Gastroesophageal sphincter (tissue), 3 donors: Measurements from ENCODE around the gene RBM33.

Source experiments
- EP300 ChIP-seq: sonication (generic); formaldehyde crosslinking; IDR thresholded peaks from one replicate; pipeline ENCODE4 v1.6.1; 2017; ENCODE audit warnings: antibody characterized with exemption, mild to moderate bottlenecking
- POLR2A ChIP-seq, 2 donors: fragments of 450-650 bp; IDR thresholded peaks; one replicate each; pipeline ENCODE4 v1.6.1; 2017; ENCODE audit warnings: antibody characterized with exemption in 2 of 2, mild to moderate bottlenecking in 2 of 2, moderate library complexity in 1 of 2
- POLR2AphosphoS5 ChIP-seq: sonication (generic); formaldehyde crosslinking; IDR thresholded peaks from one replicate; pipeline ENCODE4 v1.6.1; 2017; ENCODE audit warnings: antibody characterized with exemption
- TF ChIP-seq, protein P1 (sequence below), 4 experiments: fragments of 200-600 bp in 2 of 4; fragments of 450-650 bp in 2 of 4; sonication (generic) in 1 of 4; IDR thresholded peaks; one replicate each; pipeline ENCODE4 v1.5.1; 2017 to 2019; ENCODE audit warnings: antibody characterized with exemption in 4 of 4, mild to moderate bottlenecking in 2 of 4, moderate library complexity in 2 of 4

DNA sequence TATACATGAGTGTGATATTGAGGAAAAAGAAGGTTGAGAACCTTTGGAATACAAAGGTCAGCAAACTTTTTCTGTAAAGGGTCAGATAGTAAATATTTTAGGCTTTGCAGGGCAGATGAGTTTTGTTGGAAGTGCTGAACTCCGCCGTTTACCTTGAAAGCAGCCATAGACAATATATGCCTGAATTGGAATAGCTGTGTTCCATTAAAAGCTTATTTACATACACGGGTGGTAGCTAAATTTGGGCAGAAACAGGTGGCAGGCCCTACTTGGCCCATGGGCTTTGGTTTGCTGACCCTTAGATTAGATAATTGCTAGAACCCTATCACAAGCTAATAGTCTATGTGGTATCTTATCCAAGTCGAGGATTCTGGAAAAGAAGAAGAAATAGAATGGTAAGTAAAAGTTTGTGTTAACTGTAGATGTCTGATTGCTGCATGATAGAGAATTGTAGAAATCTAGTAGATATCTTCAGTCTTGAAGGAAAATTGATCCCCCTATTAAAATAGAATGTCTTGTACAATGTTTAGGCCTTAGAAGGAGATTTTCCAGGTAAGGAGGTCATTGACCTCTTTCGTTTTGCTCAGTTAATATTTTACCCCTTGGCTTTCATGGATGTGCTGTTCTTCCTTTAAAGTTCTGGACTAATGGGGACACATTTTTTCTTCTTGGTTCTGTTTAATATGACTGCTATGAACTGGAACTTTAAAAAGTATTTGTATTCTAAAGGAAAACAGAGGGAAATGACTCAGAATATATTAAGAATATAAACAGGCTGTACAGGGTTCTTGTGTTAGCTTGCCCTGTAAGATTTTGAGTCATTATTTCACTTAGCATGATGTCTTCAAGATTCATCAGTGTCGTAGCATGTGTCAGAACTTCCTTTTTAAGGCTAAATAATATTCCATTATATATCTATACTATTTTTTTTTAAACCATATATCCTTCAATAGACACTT is 8.0 kb downstream of the RBM33 start:
- TF ChIP-seq, protein P1, sequence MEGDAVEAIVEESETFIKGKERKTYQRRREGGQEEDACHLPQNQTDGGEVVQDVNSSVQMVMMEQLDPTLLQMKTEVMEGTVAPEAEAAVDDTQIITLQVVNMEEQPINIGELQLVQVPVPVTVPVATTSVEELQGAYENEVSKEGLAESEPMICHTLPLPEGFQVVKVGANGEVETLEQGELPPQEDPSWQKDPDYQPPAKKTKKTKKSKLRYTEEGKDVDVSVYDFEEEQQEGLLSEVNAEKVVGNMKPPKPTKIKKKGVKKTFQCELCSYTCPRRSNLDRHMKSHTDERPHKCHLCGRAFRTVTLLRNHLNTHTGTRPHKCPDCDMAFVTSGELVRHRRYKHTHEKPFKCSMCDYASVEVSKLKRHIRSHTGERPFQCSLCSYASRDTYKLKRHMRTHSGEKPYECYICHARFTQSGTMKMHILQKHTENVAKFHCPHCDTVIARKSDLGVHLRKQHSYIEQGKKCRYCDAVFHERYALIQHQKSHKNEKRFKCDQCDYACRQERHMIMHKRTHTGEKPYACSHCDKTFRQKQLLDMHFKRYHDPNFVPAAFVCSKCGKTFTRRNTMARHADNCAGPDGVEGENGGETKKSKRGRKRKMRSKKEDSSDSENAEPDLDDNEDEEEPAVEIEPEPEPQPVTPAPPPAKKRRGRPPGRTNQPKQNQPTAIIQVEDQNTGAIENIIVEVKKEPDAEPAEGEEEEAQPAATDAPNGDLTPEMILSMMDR (IDR thresholded peaks at IDR 0.05): no peak
- no peak for TF ChIP-seq POLR2A (IDR thresholded peaks at IDR 0.05)
- no peak for TF ChIP-seq POLR2AphosphoS5
- TF ChIP-seq EP300: no peak
